ENCODE measurements around the gene STEAP1.
"Not testable (repeated sequence)": the region's sequence is repeated elsewhere in the genome, so short reads cannot be mapped to it uniquely, and the experiment has no call there.

STEAP1 gene
- total RNA-seq, result 0 to 0.28 (median 0.16) reads per million in 3 experiments

DNA sequence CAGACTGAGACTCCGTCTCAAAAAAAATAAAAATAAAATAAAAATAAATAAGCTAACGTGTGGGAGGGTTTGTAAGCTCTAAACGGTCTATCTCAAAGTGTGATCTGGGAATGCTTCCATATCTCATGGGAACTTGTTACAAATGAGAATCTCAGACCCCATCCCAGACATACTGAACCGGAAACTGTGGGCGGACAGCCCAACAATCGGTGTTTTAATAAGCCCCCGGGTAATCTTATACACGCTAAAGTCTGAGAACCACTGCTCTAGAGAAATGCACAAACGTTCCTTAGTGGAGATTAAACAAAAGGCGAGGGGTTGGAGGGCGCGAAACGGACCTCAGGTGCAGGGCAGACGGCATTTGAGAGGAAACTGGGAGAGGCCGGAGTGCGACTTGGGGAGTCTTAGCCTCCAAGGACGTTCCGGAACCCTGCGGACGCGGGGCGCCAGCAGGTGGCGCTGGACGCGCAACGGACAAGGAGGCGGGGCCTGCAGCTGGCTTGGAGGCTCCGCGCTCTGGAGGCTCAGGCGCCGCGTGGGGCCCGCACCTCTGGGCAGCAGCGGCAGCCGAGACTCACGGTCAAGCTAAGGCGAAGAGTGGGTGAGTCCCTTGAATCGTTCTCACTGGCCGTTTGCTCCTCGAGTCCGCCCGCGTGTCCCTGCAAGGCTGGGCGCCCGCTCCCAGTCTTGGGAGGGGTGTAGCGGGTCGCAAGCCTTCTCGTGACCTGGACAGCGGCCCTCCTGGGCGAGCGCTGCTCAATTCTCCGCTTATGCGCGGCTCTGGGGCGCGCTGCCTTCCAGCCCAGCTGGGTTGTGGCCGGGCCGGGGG, at the start of gene STEAP1:
STEAP1 (plus strand) TSS at position 527 of the 829 bp plus-strand sequence. CDS start 5,320 bp downstream, outside the sequence.
- DNase-seq, result peak; percentile 74

GRCh38 chr7:90114972-90115371, 39.3 kb upstream of the STEAP1 start:
- DNase-seq, result not testable (repeated sequence)

DNA sequence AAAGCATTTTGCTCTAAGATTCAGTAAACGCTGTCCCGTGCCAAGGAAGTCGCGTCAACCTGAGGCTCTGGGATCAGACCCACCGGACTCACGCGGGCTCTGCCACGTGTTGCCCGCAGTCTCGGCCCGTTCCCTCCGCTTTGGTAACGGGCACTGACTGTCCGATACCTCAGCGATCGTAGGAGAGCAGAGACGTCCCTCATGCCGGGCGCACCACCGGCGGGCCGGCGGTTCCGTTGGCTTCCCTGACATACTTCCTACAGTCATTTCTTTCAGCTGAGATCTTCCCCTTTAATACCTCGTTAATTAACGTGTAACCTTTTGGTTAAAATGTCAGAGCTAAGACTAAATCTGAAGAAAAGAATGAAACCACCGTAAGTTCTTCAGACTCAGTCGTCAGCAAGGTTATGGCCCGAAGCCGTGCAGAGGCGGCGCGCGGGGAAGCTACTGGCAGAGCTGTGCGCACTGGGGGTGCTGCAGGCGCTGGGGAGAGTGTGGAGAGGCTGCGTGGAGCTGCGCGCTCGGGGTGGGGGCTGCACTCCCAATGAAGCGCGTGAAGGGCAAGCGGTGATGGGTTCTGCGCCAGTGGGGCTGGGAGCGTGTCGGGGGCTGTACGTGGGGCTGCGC, 35.6 kb upstream of the STEAP1 start:
- not testable (repeated sequence) for DNase-seq

GRCh38 chr7:90119178-90119971, 34.9 kb upstream of the STEAP1 start:
- DNase-seq, result peak; percentile 33

GRCh38 chr7:90120205-90120604, 34.1 kb upstream of the STEAP1 start:
- DNase-seq, result not testable (repeated sequence)

GRCh38 chr7:90131746-90132145, 22.5 kb upstream of the STEAP1 start:
- not testable (repeated sequence) for DNase-seq

DNA sequence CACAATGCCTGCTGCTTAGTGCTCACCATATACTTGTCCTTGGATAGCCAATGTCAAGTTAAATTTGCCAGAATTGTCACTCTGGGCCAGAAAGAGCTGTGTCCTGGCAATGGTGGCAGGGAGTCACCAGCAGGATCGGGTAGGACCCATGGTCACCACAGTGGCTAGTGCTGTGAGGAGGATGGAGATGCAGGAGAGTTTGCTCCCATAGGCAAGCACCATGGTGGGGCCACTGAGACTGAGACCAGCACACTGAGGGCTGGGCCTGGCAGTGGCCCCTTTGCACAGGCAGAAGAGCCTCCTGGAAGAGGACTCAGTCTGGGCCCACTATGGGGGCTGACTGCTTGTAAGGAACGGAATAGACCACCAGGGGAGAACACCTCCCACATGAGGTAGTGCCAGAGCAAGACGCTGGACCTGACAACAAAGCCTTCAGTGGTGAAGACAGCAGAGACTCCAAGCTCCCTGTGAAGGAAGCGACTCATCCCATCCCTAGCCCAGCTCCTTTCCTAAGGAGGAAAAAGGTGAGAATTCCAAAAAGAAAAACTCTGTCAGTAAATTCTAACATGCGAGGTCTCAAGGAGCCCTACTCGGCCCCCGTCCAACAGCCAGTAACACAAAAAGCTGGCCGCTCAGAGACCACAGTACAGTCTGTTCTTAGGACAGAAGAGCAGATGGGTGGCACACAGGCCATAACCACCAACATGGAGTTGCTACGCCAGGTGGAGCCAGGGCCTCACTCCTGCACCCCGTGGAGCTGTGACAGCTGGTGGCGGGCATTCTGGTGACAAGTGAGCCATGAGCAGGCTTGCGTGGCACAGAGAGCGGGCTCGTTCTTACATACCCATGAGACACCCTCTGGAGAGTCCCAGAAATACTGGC, 6.9 kb upstream of the STEAP1 start:
- not testable (repeated sequence) for DNase-seq

DNA sequence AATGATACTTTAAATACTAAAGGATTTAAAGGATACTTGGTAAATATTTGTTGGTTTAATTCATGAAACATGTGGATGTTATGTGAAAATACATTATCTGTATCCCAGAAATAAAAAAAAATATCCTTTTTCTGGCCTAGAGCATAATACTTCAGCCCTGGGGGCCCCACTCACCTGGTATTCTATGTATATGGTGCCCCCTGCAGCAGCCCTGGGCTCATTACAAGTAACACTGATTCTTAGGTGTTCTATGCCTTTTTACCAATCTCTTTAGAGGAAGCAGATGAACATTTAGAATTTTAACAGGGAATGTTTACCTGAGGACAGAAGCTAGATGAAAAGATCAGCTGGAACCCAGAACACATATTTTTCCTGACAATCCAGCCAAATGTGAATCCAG, 4.8 kb upstream of the STEAP1 start:
- not testable (repeated sequence) for DNase-seq

GRCh38 chr7:90151884-90152283, 2.4 kb upstream of the STEAP1 start:
- not testable (repeated sequence) for DNase-seq

- DNase-seq, result peak; percentile 19
These were observed 1.5 kb upstream of the STEAP1 start for GRCh38 chr7:90152642-90153253.

DNA sequence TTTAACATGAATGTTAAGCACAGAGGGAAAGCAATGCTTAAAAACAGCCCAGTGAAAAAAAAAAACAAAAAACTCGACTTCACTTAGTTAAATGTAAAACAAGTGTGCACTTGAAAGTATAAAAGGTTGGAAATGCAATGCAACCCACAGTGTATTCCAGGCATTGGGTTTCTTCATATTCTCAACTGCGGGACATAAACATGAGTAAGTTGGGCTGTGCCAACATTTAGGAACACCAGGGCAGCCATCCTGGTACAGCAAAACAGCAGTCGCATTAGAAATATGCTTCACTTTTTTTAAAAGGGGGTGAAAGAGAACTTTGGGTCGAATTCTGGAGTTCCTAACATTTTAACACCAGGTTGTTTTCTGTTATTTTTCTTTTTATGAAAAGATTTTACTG, 937 bp downstream of the STEAP1 start:
- DNase-seq, result no peak

DNA sequence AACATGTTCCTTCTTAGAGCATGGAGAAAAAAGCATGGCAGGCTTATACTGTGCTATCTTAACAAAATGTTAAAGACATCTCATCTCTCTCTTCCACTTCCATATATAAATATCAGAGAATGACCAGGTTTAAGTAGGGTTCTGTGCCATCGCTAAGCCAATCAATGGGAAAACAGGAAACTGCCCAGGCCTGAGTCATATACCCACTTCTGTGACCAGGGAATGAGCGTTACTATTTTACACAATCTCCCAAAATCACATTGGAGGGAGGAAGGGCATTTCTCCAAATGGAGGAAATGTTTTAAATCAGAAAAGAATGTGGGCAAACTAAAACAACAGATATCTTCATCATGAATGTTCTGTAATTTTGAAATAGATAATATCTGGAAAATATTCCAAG, 3.1 kb downstream of the STEAP1 start:
- DNase-seq, result not testable (repeated sequence)

DNA sequence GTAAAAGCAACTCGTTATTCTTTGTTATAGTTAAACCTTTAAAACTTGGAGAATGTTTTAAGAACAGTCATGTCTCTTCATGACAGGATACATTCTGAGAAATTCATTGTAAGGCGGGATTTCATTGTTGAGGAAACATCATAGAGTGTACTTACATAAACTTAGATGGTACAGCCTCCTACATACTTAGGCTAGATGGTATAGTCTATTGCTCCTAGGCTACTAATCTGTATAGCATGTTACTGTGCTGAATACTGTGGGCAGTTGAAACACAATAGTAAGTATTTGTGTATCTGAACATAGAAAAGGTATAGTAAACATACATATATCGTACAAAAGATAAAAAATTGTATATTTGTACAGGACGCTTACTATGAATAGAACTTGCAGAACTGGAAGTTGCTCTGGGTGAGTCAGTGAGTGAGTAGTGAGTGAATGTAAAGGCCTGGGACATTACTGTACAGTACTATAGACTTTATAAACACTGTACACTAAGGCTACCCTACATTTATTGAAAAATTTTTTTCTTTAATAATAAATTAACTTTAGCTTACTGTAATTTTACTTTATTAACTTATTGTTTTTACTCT, 3.6 kb downstream of the STEAP1 start:
- DNase-seq, result not testable (repeated sequence)

- DNase-seq, result no peak
These were observed 9.3 kb downstream of the STEAP1 start for GRCh38 chr7:90163534-90163933.

GRCh38 chr7:90165724-90166123, 11.5 kb downstream of the STEAP1 start:
- no peak for DNase-seq

- DNase-seq, result no peak
These were observed 11.9 kb downstream of the STEAP1 start for GRCh38 chr7:90166153-90166552.

- no peak for DNase-seq
These were observed 13.1 kb downstream of the STEAP1 start for GRCh38 chr7:90167361-90167760.

- no peak for DNase-seq
These were observed 15.6 kb downstream of the STEAP1 start for GRCh38 chr7:90169891-90170290.

GRCh38 chr7:90172121-90172520, 17.9 kb downstream of the STEAP1 start:
- DNase-seq, result no peak

- no peak for DNase-seq
These were observed 18.4 kb downstream of the STEAP1 start for GRCh38 chr7:90172624-90173023.

GRCh38 chr7:90173127-90173844, 19.0 kb downstream of the STEAP1 start:
- no peak for DNase-seq
